Smooth muscle cell (in vitro differentiated cells): ENCODE data around the gene SYNE1. TPM values are rescaled to one million over a fixed set of nuclear protein-coding genes. Genes with fewer than 3 reads are reported as not detected.
"Not testable (repeated sequence)": the region's sequence is repeated elsewhere in the genome, so short reads cannot be mapped to it uniquely, and the experiment has no call there.

Experiments
- DNase-seq: peaks from one replicate; lab custom pipeline; 2025; ENCODE audit not compliant: unreplicated experiment; lab: John Stamatoyannopoulos, UW
- H2AFZ ChIP-seq: fragments of 200-600 bp; sonication (generic); 2 replicates; pipeline ENCODE4 v1.6.0; 2016; ENCODE audit warnings: antibody characterized with exemption, low read depth, mild to moderate bottlenecking
- H3F3A ChIP-seq: fragments of 200-600 bp; sonication (generic); 2 replicates; pipeline ENCODE4 v1.6.0; 2017; ENCODE audit warnings: antibody characterized with exemption, low read depth
- H3K27ac ChIP-seq: fragments of 200-600 bp; sonication (generic); 2 replicates; pipeline ENCODE4 v1.5.1; 2016; ENCODE audit warnings: low read depth, mild to moderate bottlenecking
- H3K27me3 ChIP-seq: fragments of 200-600 bp; sonication (generic); 2 replicates; pipeline ENCODE4 v1.6.1; 2016; ENCODE audit warnings: low read depth, mild to moderate bottlenecking
- H3K36me3 ChIP-seq: fragments of 200-600 bp; sonication (generic); 2 replicates; pipeline ENCODE4 v1.5.1; 2016; ENCODE audit warnings: low read depth
- H3K4me1 ChIP-seq: fragments of 200-600 bp; sonication (generic); 2 replicates; pipeline ENCODE4 v1.5.1; 2016; ENCODE audit warnings: low read depth
- H3K4me2 ChIP-seq: fragments of 200-600 bp; sonication (generic); 2 replicates; pipeline ENCODE4 v1.6.0; 2016; ENCODE audit warnings: mild to moderate bottlenecking
- H3K4me3 ChIP-seq: fragments of 200-600 bp; sonication (generic); 2 replicates; pipeline ENCODE4 v1.5.1; 2016; ENCODE audit warnings: mild to moderate bottlenecking
- H3K79me2 ChIP-seq: fragments of 200-600 bp; sonication (generic); 2 replicates; pipeline ENCODE4 v1.6.0; 2016; ENCODE audit warnings: low read depth, mild to moderate bottlenecking
- H3K9ac ChIP-seq: fragments of 200-600 bp; sonication (generic); 2 replicates; pipeline ENCODE4 v1.6.0; 2016; ENCODE audit warnings: low read depth
- H3K9me3 ChIP-seq: fragments of 200-600 bp; sonication (generic); replicated peaks from 2 replicates; pipeline ENCODE4 v1.5.1; 2016; ENCODE audit warnings: low read depth
- H4K20me1 ChIP-seq: fragments of 200-600 bp; sonication (generic); 2 replicates; pipeline ENCODE4 v1.6.0; 2016; ENCODE audit warnings: low read depth
- WGBS: methylation state at CpG from one replicate; pipeline ENCODE4 v1.1.7; 2016; ENCODE audit warnings: low lambda C conversion rate; 5-methylcytosine and 5-hydroxymethylcytosine counted together
- polyA plus RNA-seq: library from polyadenylated mRNA; unstranded; fragments of >200 nt; fragmentation: Nextera tagmentation; extraction: Ambion mirVana; gene quantifications from 2 replicates; pipeline ENCODE4 v1.2.1, GENCODE V29; 2016
- total RNA-seq: library from RNA; depleted of rRNA; stranded (reverse); fragments of >200 nt; gene quantifications from 2 replicates; pipeline ENCODE4 v1.2.3, GENCODE V29; 2014
- TF ChIP-seq, protein P1 (sequence below): fragments of 200-600 bp; sonication (generic); IDR thresholded peaks from 2 replicates; pipeline ENCODE4 v1.5.1; 2017; ENCODE audit warnings: borderline replicate concordance, mild to moderate bottlenecking, antibody characterized with exemption; ENCODE audit not compliant: insufficient read depth, poor library complexity, severe bottlenecking

The SYNE1 gene
- total and polyA plus RNA-seq, 2 experiments from 2014 or later, result 18.2 to 56.2 TPM

DNA sequence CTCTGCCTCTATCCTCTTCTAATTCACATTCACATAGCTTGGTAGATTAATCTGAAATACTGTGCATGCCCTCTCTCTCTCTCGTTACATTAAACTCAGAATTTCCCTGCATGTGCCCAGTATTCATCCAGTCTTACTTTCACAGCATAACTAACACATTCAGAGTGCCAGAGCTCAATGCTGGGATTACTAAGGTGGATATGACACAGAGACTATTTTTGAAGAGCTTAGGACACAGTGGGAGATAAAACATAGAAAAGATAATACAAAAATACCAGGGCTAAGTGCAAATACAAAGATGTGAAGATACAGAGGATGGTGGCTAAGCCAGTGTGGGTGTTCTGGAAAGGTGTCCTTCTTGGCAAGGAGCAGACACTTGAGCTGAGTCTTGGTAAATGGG is 6.3 kb downstream of the SYNE1 start:
- Histone ChIP-seq H3K4me1 (peaks cover under 1% of the 10 kb centered on the region), H3K4me3 (no peak overlapping the region), H3K27me3 (peaks cover 32% of the 10 kb centered on the region), H3K4me2 (no peak overlapping the region), H3K9me3 (no peaks in the 10 kb centered on the region), H3F3A (no peaks in the 10 kb centered on the region), H2AFZ (no peak overlapping the region), H3K9ac (no peak overlapping the region), H3K27ac (no peak overlapping the region), H3K79me2 (no peaks in the 10 kb centered on the region), H3K36me3 (no peaks in the 10 kb centered on the region), H4K20me1 (no peaks in the 10 kb centered on the region)
- WGBS, result 83% methylated on average over 1 of the region's 1 CpG
- TF ChIP-seq, protein P1, sequence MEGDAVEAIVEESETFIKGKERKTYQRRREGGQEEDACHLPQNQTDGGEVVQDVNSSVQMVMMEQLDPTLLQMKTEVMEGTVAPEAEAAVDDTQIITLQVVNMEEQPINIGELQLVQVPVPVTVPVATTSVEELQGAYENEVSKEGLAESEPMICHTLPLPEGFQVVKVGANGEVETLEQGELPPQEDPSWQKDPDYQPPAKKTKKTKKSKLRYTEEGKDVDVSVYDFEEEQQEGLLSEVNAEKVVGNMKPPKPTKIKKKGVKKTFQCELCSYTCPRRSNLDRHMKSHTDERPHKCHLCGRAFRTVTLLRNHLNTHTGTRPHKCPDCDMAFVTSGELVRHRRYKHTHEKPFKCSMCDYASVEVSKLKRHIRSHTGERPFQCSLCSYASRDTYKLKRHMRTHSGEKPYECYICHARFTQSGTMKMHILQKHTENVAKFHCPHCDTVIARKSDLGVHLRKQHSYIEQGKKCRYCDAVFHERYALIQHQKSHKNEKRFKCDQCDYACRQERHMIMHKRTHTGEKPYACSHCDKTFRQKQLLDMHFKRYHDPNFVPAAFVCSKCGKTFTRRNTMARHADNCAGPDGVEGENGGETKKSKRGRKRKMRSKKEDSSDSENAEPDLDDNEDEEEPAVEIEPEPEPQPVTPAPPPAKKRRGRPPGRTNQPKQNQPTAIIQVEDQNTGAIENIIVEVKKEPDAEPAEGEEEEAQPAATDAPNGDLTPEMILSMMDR, result no peak
- no peak for DNase-seq

DNA sequence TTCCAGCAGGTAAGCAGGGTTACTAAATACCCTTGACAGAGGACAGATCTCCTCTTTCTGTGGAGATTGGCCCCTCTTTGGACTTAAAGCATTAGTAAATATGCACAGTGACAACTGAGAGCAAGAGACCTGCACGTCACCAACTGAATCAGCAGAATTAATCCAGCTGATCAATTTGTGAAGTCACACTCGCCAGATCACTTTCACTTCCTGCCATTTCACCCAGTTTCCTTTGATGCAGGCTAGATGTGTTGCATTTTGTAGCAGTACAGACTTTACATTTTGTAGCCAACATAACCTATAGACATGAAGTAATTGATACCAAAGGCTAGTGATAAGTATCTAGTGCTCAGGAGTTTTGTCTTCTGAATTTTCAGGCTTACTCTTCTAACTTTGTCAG is 11.9 kb downstream of the SYNE1 start:
- 83% methylated on average over 2 of the region's 2 CpGs for WGBS
- no peaks in the 10 kb centered on the region for H3K9me3 ChIP-seq

DNA sequence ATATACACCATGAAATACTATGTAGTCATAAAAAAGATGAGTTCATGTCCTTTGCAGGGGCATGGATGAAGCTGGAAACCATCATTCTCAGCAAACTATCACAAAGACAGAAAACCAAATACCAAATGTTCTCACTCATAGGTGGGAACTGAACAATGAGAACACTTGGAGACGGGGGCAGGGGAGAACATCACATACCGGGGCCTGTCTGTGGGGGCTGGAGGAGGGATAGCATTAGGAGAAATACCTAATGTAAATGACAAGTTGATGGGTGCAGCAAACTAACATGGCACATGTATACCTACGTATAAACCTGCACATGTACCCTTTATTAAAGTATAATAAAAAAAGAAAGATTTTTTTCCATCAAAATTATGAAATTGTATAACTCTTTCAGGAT is 22.4 kb downstream of the SYNE1 start:
- H3K4me1 ChIP-seq, DNase-seq, H3K9me3 ChIP-seq, H3K36me3 ChIP-seq, H2AFZ ChIP-seq, H3K4me3 ChIP-seq, H3K27me3 ChIP-seq, H4K20me1 ChIP-seq, H3F3A ChIP-seq, H3K79me2 ChIP-seq, H3K27ac ChIP-seq, H3K9ac ChIP-seq, H3K4me2 ChIP-seq: not testable (repeated sequence)
- 95% methylated on average over 3 of the region's 3 CpGs for WGBS

More for the DNA sequence above, 11.9 kb downstream of the SYNE1 start:
- Histone ChIP-seq H3K79me2 (no peaks in the 10 kb centered on the region), H3K4me2 (no peak overlapping the region), H3K9ac (no peak overlapping the region), H2AFZ (no peak overlapping the region), H3F3A (no peaks in the 10 kb centered on the region), H3K27ac (no peak overlapping the region), H3K36me3 (no peaks in the 10 kb centered on the region), H3K4me1 (no peaks in the 10 kb centered on the region), H3K27me3 (peaks cover 4% of the 10 kb centered on the region), H3K4me3 (no peak overlapping the region), H4K20me1 (no peaks in the 10 kb centered on the region)
- TF ChIP-seq, protein P1, result no peak
- no peak for DNase-seq

DNA sequence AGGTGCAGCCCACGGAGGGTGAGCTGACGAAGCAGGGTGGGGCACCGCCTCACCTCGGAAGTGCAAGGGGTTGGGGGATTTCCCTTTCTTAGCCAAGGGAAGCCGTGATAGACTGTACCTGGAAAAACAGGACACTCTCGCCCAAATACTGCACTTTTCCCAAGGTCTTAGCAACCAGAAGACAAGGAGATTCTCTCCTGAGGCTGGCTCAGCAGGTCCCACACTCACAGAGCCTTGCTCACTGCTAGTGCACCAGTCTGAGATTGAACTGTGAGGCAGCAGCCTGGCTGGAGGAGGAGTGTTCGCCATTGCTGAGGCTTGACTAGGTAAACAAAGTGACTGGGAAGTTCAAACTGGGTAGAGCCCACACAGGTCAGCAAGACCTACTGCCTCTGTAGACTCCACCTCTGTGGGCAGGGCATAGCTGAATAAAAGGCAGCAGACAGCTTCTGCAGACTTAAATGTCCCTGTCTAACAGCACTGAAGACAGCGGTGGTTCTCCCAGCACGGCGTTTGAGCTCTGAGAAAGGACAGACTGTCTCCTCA is 28.0 kb downstream of the SYNE1 start:
- H3F3A ChIP-seq, result no peaks in the 10 kb centered on the region
- no peaks in the 10 kb centered on the region for H3K9me3 ChIP-seq
- no peak overlapping the region for H3K27ac ChIP-seq
- H4K20me1 ChIP-seq, result no peaks in the 10 kb centered on the region
- H3K4me2 ChIP-seq, result no peak overlapping the region
- WGBS, result 87% methylated on average over 10 of the region's 10 CpGs
- no peaks in the 10 kb centered on the region for H3K79me2 ChIP-seq
- no peaks in the 10 kb centered on the region for H3K4me1 ChIP-seq
- no peak for DNase-seq
- H2AFZ ChIP-seq, result no peak overlapping the region
- no peaks in the 10 kb centered on the region for H3K27me3 ChIP-seq
- H3K9ac ChIP-seq, result no peak overlapping the region
- no peaks in the 10 kb centered on the region for H3K36me3 ChIP-seq
- TF ChIP-seq, protein P1, result no peak
- no peak overlapping the region for H3K4me3 ChIP-seq
